Vagina (tissue), 2 donors: ENCODE measurements around the gene OR6V1. TPM values are rescaled to one million over a fixed set of nuclear protein-coding genes. Genes with fewer than 3 reads are reported as not detected.

Source experiments
- DNase-seq, 2 donors: peaks; one replicate each; pipeline ENCODE4 v3.0.0-alpha.2; 2017; ENCODE audit errors: extremely low spot score in 2 of 2
- H3K27ac ChIP-seq: fragments of 200-600 bp; sonication (generic); one replicate; pipeline ENCODE4 v1.5.1; 2019
- H3K27me3 ChIP-seq: fragments of 200-600 bp; sonication (generic); one replicate; pipeline ENCODE4 v1.5.1; 2019
- H3K36me3 ChIP-seq, 2 donors: fragments of 200-600 bp; sonication (generic); one replicate each; pipeline ENCODE4 v1.5.1; 2017 to 2019
- H3K4me1 ChIP-seq: fragments of 200-600 bp; sonication (generic); one replicate; pipeline ENCODE4 v1.5.1; 2019
- H3K4me3 ChIP-seq, 2 donors: fragments of 200-600 bp; sonication (generic); 1 replicate in 1 of 2; 2 replicates in 1 of 2; pipeline ENCODE4 v1.5.1; 2016 to 2019
- H3K9me3 ChIP-seq: fragments of 200-600 bp; sonication (generic); one replicate; pipeline ENCODE4 v1.5.1; 2019
- POLR2A ChIP-seq, 2 donors: fragments of 450-650 bp; IDR thresholded peaks; one replicate each; pipeline ENCODE4 v1.6.1; 2017; ENCODE audit warnings: antibody characterized with exemption in 2 of 2, mild to moderate bottlenecking in 2 of 2, moderate library complexity in 2 of 2
- POLR2AphosphoS5 ChIP-seq, 2 donors: sonication (generic); formaldehyde crosslinking; IDR thresholded peaks; one replicate each; pipeline ENCODE4 v1.9.0; 2017; ENCODE audit warnings: antibody characterized with exemption in 2 of 2, mild to moderate bottlenecking in 2 of 2, low read depth in 1 of 2; ENCODE audit not compliant: insufficient read depth in 1 of 2
- intact Hi-C: fragments of 100-400 bp; cut with DNase I; formaldehyde crosslinking; loops from one replicate; pipeline ENCODE4 v1.15.1; 2023
- total RNA-seq: library from RNA; depleted of rRNA; stranded (reverse); fragments of >200 nt; gene quantifications from one replicate; pipeline ENCODE4 v1.2.3, GENCODE V29; 2016
- TF ChIP-seq, protein P1 (sequence below), 3 experiments: fragments of 450-650 bp in 2 of 3; fragments of 200-600 bp in 1 of 3; sonication (generic) in 1 of 3; IDR thresholded peaks; one replicate each; pipeline ENCODE4 v1.5.1; 2017 to 2019; ENCODE audit warnings: antibody characterized with exemption in 3 of 3, mild to moderate bottlenecking in 2 of 3, moderate library complexity in 2 of 3

OR6V1 gene
- total RNA-seq, 1 donor from 2014 or later = not detected

- H3K27ac ChIP-seq = no peak overlapping the region
- no peaks in the 10 kb centered on the region for H3K27me3 ChIP-seq
- intact Hi-C loops = no loop called here
- TF ChIP-seq POLR2AphosphoS5 (IDR thresholded peaks at IDR 0.05; ENCODE audit: insufficient read depth in 1 of 2, low read depth in 1 of 2) = no peak
- no peak for TF ChIP-seq POLR2A (IDR thresholded peaks at IDR 0.05)
- TF ChIP-seq, protein P1, sequence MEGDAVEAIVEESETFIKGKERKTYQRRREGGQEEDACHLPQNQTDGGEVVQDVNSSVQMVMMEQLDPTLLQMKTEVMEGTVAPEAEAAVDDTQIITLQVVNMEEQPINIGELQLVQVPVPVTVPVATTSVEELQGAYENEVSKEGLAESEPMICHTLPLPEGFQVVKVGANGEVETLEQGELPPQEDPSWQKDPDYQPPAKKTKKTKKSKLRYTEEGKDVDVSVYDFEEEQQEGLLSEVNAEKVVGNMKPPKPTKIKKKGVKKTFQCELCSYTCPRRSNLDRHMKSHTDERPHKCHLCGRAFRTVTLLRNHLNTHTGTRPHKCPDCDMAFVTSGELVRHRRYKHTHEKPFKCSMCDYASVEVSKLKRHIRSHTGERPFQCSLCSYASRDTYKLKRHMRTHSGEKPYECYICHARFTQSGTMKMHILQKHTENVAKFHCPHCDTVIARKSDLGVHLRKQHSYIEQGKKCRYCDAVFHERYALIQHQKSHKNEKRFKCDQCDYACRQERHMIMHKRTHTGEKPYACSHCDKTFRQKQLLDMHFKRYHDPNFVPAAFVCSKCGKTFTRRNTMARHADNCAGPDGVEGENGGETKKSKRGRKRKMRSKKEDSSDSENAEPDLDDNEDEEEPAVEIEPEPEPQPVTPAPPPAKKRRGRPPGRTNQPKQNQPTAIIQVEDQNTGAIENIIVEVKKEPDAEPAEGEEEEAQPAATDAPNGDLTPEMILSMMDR (IDR thresholded peaks at IDR 0.05) = peak; percentile 92 to 95 (median 94)
- DNase-seq = no peak
- no peaks in the 10 kb centered on the region for H3K36me3 ChIP-seq
- H3K4me1 ChIP-seq = peaks cover 13% of the 10 kb centered on the region
- H3K4me3 ChIP-seq = no peak overlapping the region
- no peaks in the 10 kb centered on the region for H3K9me3 ChIP-seq
Observed at GRCh38 chr7:143008007-143008901, 43.9 kb upstream of the OR6V1 start.

DNA sequence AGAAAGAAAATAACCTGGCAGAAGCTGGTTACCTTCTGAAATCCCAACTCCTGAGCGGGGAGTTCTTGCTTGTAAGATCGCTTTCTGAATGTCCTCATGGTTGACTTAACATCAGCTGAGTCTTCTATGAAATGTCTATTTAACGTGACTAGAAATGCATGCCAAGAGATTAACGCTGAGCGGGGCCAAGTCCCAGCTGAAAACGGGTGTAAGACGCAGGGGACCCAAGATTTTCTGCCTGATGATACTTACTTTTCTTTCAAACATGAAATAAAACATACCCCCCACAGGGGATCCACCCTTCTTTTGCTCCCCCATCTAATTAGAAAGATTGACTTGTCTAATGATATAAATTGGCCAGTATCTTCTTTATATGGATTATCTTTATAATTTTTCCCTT, 40.1 kb upstream of the OR6V1 start:
- H3K27ac ChIP-seq = no peak overlapping the region
- intact Hi-C loops = loop anchor here (5.0 kb wide), 1 partner anchor 200 kb away; no protein-coding TSS in a partner anchor

GRCh38 chr7:143012409-143012808, 39.7 kb upstream of the OR6V1 start:
- Histone ChIP-seq H3K36me3 (no peaks in the 10 kb centered on the region), H3K27ac (peak overlapping the region; percentile 54), H3K4me1 (peaks cover 26% of the 10 kb centered on the region), H3K4me3 (no peak overlapping the region), H3K9me3 (no peaks in the 10 kb centered on the region), H3K27me3 (no peaks in the 10 kb centered on the region)
- intact Hi-C loops = loop anchor here (5.0 kb wide), 1 partner anchor 200 kb away; no protein-coding TSS in a partner anchor
- TF ChIP-seq POLR2A (IDR thresholded peaks at IDR 0.05) = no peak
- no peak for TF ChIP-seq POLR2AphosphoS5 (IDR thresholded peaks at IDR 0.05; ENCODE audit: insufficient read depth in 1 of 2, low read depth in 1 of 2)
- TF ChIP-seq, protein P1 (IDR thresholded peaks at IDR 0.05) = no peak
- no peak for DNase-seq

More for the DNA sequence above, 40.1 kb upstream of the OR6V1 start:
- TF ChIP-seq POLR2A (IDR thresholded peaks at IDR 0.05) = no peak
- TF ChIP-seq, protein P1 (IDR thresholded peaks at IDR 0.05) = no peak
- no peak for TF ChIP-seq POLR2AphosphoS5 (IDR thresholded peaks at IDR 0.05; ENCODE audit: insufficient read depth in 1 of 2, low read depth in 1 of 2)
- Histone ChIP-seq H3K4me3 (no peak overlapping the region), H3K9me3 (no peaks in the 10 kb centered on the region), H3K36me3 (no peaks in the 10 kb centered on the region), H3K27me3 (no peaks in the 10 kb centered on the region), H3K4me1 (peaks cover 26% of the 10 kb centered on the region)
- no peak for DNase-seq

DNA sequence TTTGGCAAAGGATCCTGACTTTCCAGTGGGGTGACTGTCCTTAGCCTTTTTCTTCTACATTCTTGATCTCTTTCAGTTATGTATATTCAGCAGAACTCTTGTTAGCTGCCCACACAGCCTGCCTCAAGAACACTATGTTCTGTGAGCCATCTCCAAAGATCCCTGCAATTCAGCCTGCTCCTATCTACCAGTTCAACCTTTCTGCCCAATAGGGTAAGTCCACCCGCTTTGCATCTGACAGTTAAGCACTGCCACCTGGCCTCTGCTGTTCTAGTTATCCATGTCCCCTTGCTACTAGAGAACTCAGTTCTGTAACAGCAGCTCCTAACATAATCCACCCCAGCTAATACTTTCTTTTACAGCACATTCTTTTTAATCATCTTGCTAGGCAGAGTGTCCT, 38.7 kb upstream of the OR6V1 start:
- intact Hi-C loops = loop anchor here (5.0 kb wide), 1 partner anchor 199 kb away; no protein-coding TSS in a partner anchor
- H3K9me3 ChIP-seq = no peaks in the 10 kb centered on the region
- H3K36me3 ChIP-seq = no peaks in the 10 kb centered on the region
- H3K4me3 ChIP-seq = no peak overlapping the region
- TF ChIP-seq, protein P1 (IDR thresholded peaks at IDR 0.05) = no peak
- no peak for TF ChIP-seq POLR2A (IDR thresholded peaks at IDR 0.05)
- no peak for TF ChIP-seq POLR2AphosphoS5 (IDR thresholded peaks at IDR 0.05; ENCODE audit: insufficient read depth in 1 of 2, low read depth in 1 of 2)
- no peak for DNase-seq
- H3K27ac ChIP-seq = peak overlapping the region; percentile 54
- H3K4me1 ChIP-seq = peaks cover 26% of the 10 kb centered on the region
- H3K27me3 ChIP-seq = no peaks in the 10 kb centered on the region

DNA sequence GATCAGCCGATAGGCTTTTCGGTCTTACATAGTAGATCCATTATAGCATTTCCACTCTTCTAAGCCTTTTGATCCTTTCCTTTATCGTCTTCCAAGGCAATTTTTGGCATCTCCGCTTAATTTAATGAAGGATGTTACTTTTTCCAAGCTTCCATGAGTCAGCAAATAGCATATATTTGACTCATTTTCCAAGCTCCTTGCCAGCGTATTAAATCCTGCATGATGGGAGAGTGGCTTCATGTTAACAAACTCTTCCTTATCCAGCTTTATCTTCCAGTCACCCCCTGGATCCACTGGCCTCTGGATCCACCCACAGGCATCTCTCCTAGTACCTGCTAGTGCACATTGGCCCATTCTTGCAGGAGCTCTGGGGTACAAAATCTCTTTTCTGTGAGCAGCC, 38.2 kb upstream of the OR6V1 start:
- DNase-seq = no peak
- Histone ChIP-seq H3K4me1 (peaks cover 26% of the 10 kb centered on the region), H3K9me3 (no peaks in the 10 kb centered on the region), H3K27ac (peak overlapping the region; percentile 54), H3K27me3 (no peaks in the 10 kb centered on the region), H3K4me3 (no peak overlapping the region), H3K36me3 (no peaks in the 10 kb centered on the region)
- intact Hi-C loops = loop anchor here (5.0 kb wide), 1 partner anchor 198 kb away; no protein-coding TSS in a partner anchor
- TF ChIP-seq, protein P1 (IDR thresholded peaks at IDR 0.05) = no peak
- TF ChIP-seq POLR2AphosphoS5 (IDR thresholded peaks at IDR 0.05; ENCODE audit: insufficient read depth in 1 of 2, low read depth in 1 of 2) = peak in 1 of 2 donors; percentile 35
